Central memory CD4-positive, alpha-beta T cell (primary cell): ENCODE data around the gene CYP2J2.
"Not testable (repeated sequence)": the region's sequence is repeated elsewhere in the genome, so short reads cannot be mapped to it uniquely, and the experiment has no call there.

ENCODE experiments used
- DNase-seq: peaks from one replicate; pipeline ENCODE4 v3.0.0; 2022
- total RNA-seq, 3 experiments: gene quantifications; one replicate each; lab custom pipeline; 2026; lab: John Stamatoyannopoulos, UW

Gene CYP2J2
- 0.35 to 1.3 (median 1.2) reads per million in 3 experiments for total RNA-seq

GRCh38 chr1:59926381-59927123, at the start of gene CYP2J2:
CYP2J2 (minus strand) TSS chr1:59926773; CDS start chr1:59926746, 27 bp downstream.
- DNase-seq, result no peak

GRCh38 chr1:59973719-59974118, 47.1 kb upstream of the CYP2J2 start:
- no peak for DNase-seq

GRCh38 chr1:59972216-59972927, 45.8 kb upstream of the CYP2J2 start:
- DNase-seq, result no peak

GRCh38 chr1:59971464-59971911, 44.9 kb upstream of the CYP2J2 start:
- peak; percentile 10 for DNase-seq

GRCh38 chr1:59969542-59970175, 43.1 kb upstream of the CYP2J2 start:
- not testable (repeated sequence) for DNase-seq

GRCh38 chr1:59968746-59969145, 42.2 kb upstream of the CYP2J2 start:
- not testable (repeated sequence) for DNase-seq

- DNase-seq, result no peak
Observed at GRCh38 chr1:59967780-59968179, 41.2 kb upstream of the CYP2J2 start.

GRCh38 chr1:59967141-59967697, 40.6 kb upstream of the CYP2J2 start:
- no peak for DNase-seq

- no peak for DNase-seq
Observed at GRCh38 chr1:59952065-59952464, 25.5 kb upstream of the CYP2J2 start.

GRCh38 chr1:59949648-59950047, 23.1 kb upstream of the CYP2J2 start:
- no peak for DNase-seq

GRCh38 chr1:59948990-59949389, 22.4 kb upstream of the CYP2J2 start:
- DNase-seq, result no peak

- peak; percentile 14 for DNase-seq
Observed at GRCh38 chr1:59947047-59947938, 20.7 kb upstream of the CYP2J2 start.

GRCh38 chr1:59945790-59946189, 19.2 kb upstream of the CYP2J2 start:
- DNase-seq, result no peak

- no peak for DNase-seq
Observed at GRCh38 chr1:59939393-59939792, 12.8 kb upstream of the CYP2J2 start.

GRCh38 chr1:59937636-59938210, 11.2 kb upstream of the CYP2J2 start:
- DNase-seq, result no peak

GRCh38 chr1:59936358-59936821, 9.8 kb upstream of the CYP2J2 start:
- no peak for DNase-seq

GRCh38 chr1:59928996-59929395, 2.4 kb upstream of the CYP2J2 start:
- no peak for DNase-seq

GRCh38 chr1:59927213-59927612, 640 bp upstream of the CYP2J2 start:
- no peak for DNase-seq

- DNase-seq, result no peak
Observed at GRCh38 chr1:59924653-59925052, 1.9 kb downstream of the CYP2J2 start.

- DNase-seq, result not testable (repeated sequence)
Observed at GRCh38 chr1:59921258-59921899, 5.2 kb downstream of the CYP2J2 start.

GRCh38 chr1:59919746-59920145, 6.8 kb downstream of the CYP2J2 start:
- no peak for DNase-seq
